B cell (primary cell): ENCODE results near the gene LTBP2. TPM values are rescaled to one million over a fixed set of nuclear protein-coding genes. Genes with fewer than 3 reads are reported as not detected.

Experiments
- ATAC-seq: fragments of 200-7000 bp; cut with Tn5 transposase; one replicate; pipeline ENCODE4 v1.10.0; 2021; ENCODE audit warnings: low read depth, mild to moderate bottlenecking, moderate number of reproducible peaks, moderate library complexity
- CTCF ChIA-PET: fragments of 350-600 bp; sonication (Branson Sonifier 250); formaldehyde crosslinking; loops from one replicate; lab custom pipeline; 2021; ENCODE audit warnings: antibody characterized with exemption, inconsistent platforms; lab: Charles Lee
- POLR2A ChIA-PET: fragments of 350-600 bp; sonication (Branson Sonifier 250); formaldehyde crosslinking; loops from one replicate; lab custom pipeline; 2021; ENCODE audit warnings: antibody characterized with exemption; lab: Charles Lee
- DNase-seq: peaks from one replicate; pipeline ENCODE4 v3.0.0; 2013
- H2AFZ ChIP-seq: 2 replicates; pipeline ENCODE4 v1.6.1; 2012; ENCODE audit warnings: mild to moderate bottlenecking, low read depth, low read length; ENCODE audit not compliant: insufficient read depth, poor library complexity, severe bottlenecking
- H3K27ac ChIP-seq, 2 donors: 1 replicate in 1 of 2; 2 replicates in 1 of 2; pipeline ENCODE4 v1.5.1; 2012 to 2013; ENCODE audit warnings: low read length in 2 of 2, mild to moderate bottlenecking in 2 of 2, moderate library complexity in 1 of 2
- H3K27me3 ChIP-seq, 4 experiments: fragments of 200-600 bp in 1 of 4; sonication (generic) in 1 of 4; replicated peaks in 1 of 4; 1 replicate in 2 of 4; 2 replicates in 2 of 4; pipeline versions ENCODE4 v1.6.1 to v1.7.0; 2013 to 2016; ENCODE audit warnings: low read length in 3 of 4, mild to moderate bottlenecking in 2 of 4, mixed read lengths in 1 of 4, moderate library complexity in 1 of 4; ENCODE audit not compliant: insufficient read depth in 4 of 4, control insufficient read depth in 3 of 4; ENCODE audit errors: control extremely low read depth in 1 of 4
- H3K36me3 ChIP-seq, 2 experiments: replicated peaks in 1 of 2; 1 replicate in 1 of 2; 2 replicates in 1 of 2; pipeline versions ENCODE4 v1.6.1 to v1.7.1; 2013; ENCODE audit warnings: low read length in 1 of 2; ENCODE audit not compliant: insufficient read depth in 2 of 2, control insufficient read depth in 1 of 2; ENCODE audit errors: control extremely low read depth in 1 of 2, extremely low read depth in 1 of 2
- H3K4me1 ChIP-seq, 2 donors: fragments of 200-600 bp in 1 of 2; sonication (generic) in 1 of 2; 1 replicate in 1 of 2; 2 replicates in 1 of 2; pipeline versions ENCODE4 v1.5.1 to v1.6.1; 2013 to 2017; ENCODE audit warnings: low read length in 2 of 2; ENCODE audit not compliant: control insufficient read depth in 2 of 2, insufficient read depth in 2 of 2
- H3K4me2 ChIP-seq: replicated peaks from 2 replicates; pipeline ENCODE3; 2012; ENCODE audit warnings: mild to moderate bottlenecking, low read depth, low read length; ENCODE audit not compliant: poor library complexity, severe bottlenecking
- H3K4me3 ChIP-seq, 5 experiments: fragments of 200-600 bp in 1 of 5; sonication (generic) in 1 of 5; 1 replicate in 3 of 5; 2 replicates in 2 of 5; pipeline versions ENCODE4 v1.5.1 to v1.7.0; 2011 to 2016; ENCODE audit warnings: low read length in 4 of 5, mild to moderate bottlenecking in 4 of 5, low read depth in 2 of 5, control low read depth in 1 of 5, moderate library complexity in 1 of 5; ENCODE audit not compliant: insufficient read depth in 1 of 5; ENCODE audit errors: control extremely low read depth in 1 of 5, extremely low read depth in 1 of 5
- H3K79me2 ChIP-seq: fragments of 200-600 bp; sonication (generic); one replicate; pipeline ENCODE4 v1.6.0; 2016; ENCODE audit warnings: low read length; ENCODE audit not compliant: control insufficient read depth, insufficient read depth
- H3K9ac ChIP-seq: fragments of 200-600 bp; sonication (generic); 2 replicates; pipeline ENCODE4 v1.6.1; 2017; ENCODE audit warnings: mild to moderate bottlenecking, low read length, moderate library complexity
- H3K9me3 ChIP-seq, 3 donors: one replicate each; pipeline versions ENCODE4 v1.6.1 to v1.7.1; 2013; ENCODE audit warnings: low read length in 2 of 3; ENCODE audit not compliant: control insufficient read depth in 2 of 3, insufficient read depth in 1 of 3; ENCODE audit errors: control extremely low read depth in 1 of 3
- H4K20me1 ChIP-seq: 2 replicates; pipeline ENCODE4 v1.6.0; 2012; ENCODE audit warnings: mild to moderate bottlenecking, low read length; ENCODE audit not compliant: insufficient read depth, control insufficient read depth, poor library complexity, severe bottlenecking
- H3K27ac Mint-ChIP-seq: one replicate; pipeline ENCODE4 v1.8.0; 2021; ENCODE audit warnings: mixed read lengths
- H3K27me3 Mint-ChIP-seq: one replicate; pipeline ENCODE4 v1.8.0; 2021; ENCODE audit warnings: mixed read lengths
- H3K4me1 Mint-ChIP-seq: one replicate; pipeline ENCODE4 v1.8.0; 2021; ENCODE audit warnings: mixed read lengths
- H3K4me3 Mint-ChIP-seq: one replicate; pipeline ENCODE4 v1.8.0; 2021; ENCODE audit warnings: mixed read lengths
- H3K9me3 Mint-ChIP-seq: one replicate; pipeline ENCODE4 v1.8.0; 2022; ENCODE audit warnings: mixed read lengths; ENCODE audit not compliant: insufficient read depth
- EZH2 ChIP-seq: IDR thresholded peaks from 2 replicates; pipeline ENCODE4 v1.6.1; 2012; ENCODE audit warnings: borderline replicate concordance, low read depth, mild to moderate bottlenecking, moderate library complexity, low read length; ENCODE audit not compliant: insufficient read depth, poor library complexity, severe bottlenecking
- WGBS: methylation state at CpG from one replicate; pipeline ENCODE4 v1.1.5; 2013; ENCODE audit warnings: missing lambda C conversion rate; ENCODE audit not compliant: insufficient coverage; 5-methylcytosine and 5-hydroxymethylcytosine counted together
- intact Hi-C: fragments of 100-400 bp; cut with micrococcal nuclease; formaldehyde crosslinking; loops from one replicate; pipeline ENCODE4 v1.10.0; 2022
- polyA plus RNA-seq: library from polyadenylated mRNA; depleted of rRNA; stranded (reverse); fragments of >200 nt; gene quantifications from 2 replicates; pipeline ENCODE4 v1.2.3, GENCODE V29; 2012
- total RNA-seq, 2 donors: library from RNA; stranded (reverse); fragments of 120-200 nt in 1 of 2; gene quantifications; 1 replicate in 1 of 2; 2 replicates in 1 of 2; pipeline versions ENCODE4 v1.2.3 to v1.2.4, GENCODE V29; 2013 to 2022
- TF ChIP-seq, protein P1 (sequence below): fragments of 200-600 bp; IDR thresholded peaks from one replicate; pipeline ENCODE4 v1.8.0; 2022; ENCODE audit warnings: antibody characterized with exemption, mild to moderate bottlenecking

The LTBP2 gene
- total and polyA plus RNA-seq, 2 donors (not counting 1 experiment from before 2014, with no cell fraction given), result 0.12 to 0.22 TPM

DNA sequence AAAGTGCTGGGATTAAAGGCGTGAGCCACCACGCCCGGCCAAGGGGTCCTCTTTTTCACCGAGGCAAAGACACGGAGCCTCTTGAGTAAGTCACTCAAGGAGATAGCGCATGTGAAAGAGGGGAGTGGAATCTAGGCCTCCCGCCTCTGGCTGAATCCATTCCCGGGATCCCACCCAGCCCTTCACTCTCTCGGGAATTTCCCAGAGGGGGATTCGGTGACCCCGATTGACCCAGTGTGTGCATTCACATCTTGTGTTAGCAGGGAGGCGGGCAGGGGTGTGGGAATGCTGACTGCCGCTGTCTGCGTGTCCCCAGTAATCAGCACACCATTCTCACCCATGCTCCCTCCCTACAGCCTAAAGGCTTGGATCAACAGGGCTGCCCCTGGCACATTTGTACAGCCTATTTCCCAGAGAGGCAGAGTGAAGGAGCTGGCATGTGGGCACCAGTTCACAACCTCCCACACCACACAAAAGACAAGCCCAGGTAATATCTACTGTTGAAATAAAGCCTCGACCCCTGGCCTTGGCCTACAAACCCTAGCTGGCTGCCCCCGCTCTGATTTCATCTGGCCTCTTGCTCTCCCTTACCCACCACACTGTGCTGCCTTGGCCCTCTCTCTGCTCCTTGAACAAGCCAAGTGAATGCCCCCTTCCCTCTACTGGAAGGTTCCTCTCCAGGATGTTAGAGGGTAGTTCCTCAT, 1.3 kb upstream of the LTBP2 start:
- H2AFZ ChIP-seq, result no peak overlapping the region
- no peak overlapping the region for H3K4me2 ChIP-seq
- H3K27ac ChIP-seq, result no peak overlapping the region
- TF ChIP-seq, protein P1, sequence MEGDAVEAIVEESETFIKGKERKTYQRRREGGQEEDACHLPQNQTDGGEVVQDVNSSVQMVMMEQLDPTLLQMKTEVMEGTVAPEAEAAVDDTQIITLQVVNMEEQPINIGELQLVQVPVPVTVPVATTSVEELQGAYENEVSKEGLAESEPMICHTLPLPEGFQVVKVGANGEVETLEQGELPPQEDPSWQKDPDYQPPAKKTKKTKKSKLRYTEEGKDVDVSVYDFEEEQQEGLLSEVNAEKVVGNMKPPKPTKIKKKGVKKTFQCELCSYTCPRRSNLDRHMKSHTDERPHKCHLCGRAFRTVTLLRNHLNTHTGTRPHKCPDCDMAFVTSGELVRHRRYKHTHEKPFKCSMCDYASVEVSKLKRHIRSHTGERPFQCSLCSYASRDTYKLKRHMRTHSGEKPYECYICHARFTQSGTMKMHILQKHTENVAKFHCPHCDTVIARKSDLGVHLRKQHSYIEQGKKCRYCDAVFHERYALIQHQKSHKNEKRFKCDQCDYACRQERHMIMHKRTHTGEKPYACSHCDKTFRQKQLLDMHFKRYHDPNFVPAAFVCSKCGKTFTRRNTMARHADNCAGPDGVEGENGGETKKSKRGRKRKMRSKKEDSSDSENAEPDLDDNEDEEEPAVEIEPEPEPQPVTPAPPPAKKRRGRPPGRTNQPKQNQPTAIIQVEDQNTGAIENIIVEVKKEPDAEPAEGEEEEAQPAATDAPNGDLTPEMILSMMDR, result no peak
- TF ChIP-seq EZH2, result no peak
- peaks cover 0 to 18% (median 5%) of the 10 kb centered on the region in 4 experiments for H3K27me3 ChIP-seq
- Mint-ChIP-seq H3K27ac (no peak overlapping the region), H3K27me3 (peaks cover 16% of the 10 kb centered on the region), H3K4me1 (peaks cover 52% of the 10 kb centered on the region), H3K9me3 (no peaks in the 10 kb centered on the region), H3K4me3 (peak overlapping the region; percentile 67)
- H3K36me3 ChIP-seq, result no peaks in the 10 kb centered on the region
- no peaks in the 10 kb centered on the region for H3K9me3 ChIP-seq
- ATAC-seq (no peak), DNase-seq (no peak)
- ChIA-PET POLR2A (interaction anchor here (0.5 kb wide), 1 partner anchor 23 kb away, joined by 6 read pairs; no protein-coding TSS in a partner anchor), CTCF (interaction anchor here (0.8 to 3.1 kb wide), 8 partner anchors 8 to 150 kb away, joined by 3 to 12 read pairs (median 6); partner anchors contain the start of gene YLPM1)
- no peak overlapping the region for H3K4me3 ChIP-seq
- H4K20me1 ChIP-seq, result no peaks in the 10 kb centered on the region
- H3K9ac ChIP-seq, result no peak overlapping the region
- no peaks in the 10 kb centered on the region for H3K79me2 ChIP-seq
- intact Hi-C loops, result loop anchor here (2.0 to 10.0 kb wide), 3 partner anchors 311 to 1686 kb away; partner anchors contain the start of genes ABCD4, ACYP1, DCAF4 and ZC2HC1C
- 94% methylated on average over 8 of the region's 16 CpGs for WGBS
- H3K4me1 ChIP-seq, result peaks cover 45 to 52% of the 10 kb centered on the region in 2 donors
